Stimulated activated CD8-positive, alpha-beta memory T cell treated with anti-CD3 and anti-CD28 coated beads, Interleukin-7, amount 100 ng/mL, for 4 hours (primary cell): Measurements from ENCODE around the gene LIN9.
"Not testable (repeated sequence)": the region's sequence is repeated elsewhere in the genome, so short reads cannot be mapped to it uniquely, and the experiment has no call there.

Experiments
- DNase-seq, 2 donors: peaks; one replicate each; pipeline ENCODE4 v3.0.0-alpha.2; 2020; ENCODE audit warnings: low read depth in 2 of 2

Gene LIN9

DNA sequence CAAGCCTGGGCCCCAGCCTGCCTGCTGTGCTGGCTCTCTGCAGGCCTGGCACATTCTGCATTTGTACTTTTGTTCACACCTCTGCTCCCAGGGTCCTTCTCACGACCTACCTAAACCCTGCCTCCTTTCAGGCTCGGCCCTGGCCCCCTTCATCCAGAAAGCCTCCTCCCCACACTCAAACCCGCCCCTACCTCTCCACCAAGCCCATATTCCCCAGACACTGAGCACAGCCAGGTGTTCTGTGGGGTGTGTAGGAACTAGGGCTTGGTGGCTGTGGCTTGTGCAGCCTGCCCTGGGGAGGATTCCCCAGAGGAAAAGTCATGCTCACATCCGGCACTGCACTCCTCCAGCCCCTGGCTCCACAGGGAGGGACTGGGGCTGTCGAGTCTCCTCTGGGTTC is 93.7 kb downstream of the LIN9 start:
- DNase-seq, result no peak

GRCh38 chr1:226212545-226212944 is 96.4 kb downstream of the LIN9 start:
- no peak for DNase-seq

DNA sequence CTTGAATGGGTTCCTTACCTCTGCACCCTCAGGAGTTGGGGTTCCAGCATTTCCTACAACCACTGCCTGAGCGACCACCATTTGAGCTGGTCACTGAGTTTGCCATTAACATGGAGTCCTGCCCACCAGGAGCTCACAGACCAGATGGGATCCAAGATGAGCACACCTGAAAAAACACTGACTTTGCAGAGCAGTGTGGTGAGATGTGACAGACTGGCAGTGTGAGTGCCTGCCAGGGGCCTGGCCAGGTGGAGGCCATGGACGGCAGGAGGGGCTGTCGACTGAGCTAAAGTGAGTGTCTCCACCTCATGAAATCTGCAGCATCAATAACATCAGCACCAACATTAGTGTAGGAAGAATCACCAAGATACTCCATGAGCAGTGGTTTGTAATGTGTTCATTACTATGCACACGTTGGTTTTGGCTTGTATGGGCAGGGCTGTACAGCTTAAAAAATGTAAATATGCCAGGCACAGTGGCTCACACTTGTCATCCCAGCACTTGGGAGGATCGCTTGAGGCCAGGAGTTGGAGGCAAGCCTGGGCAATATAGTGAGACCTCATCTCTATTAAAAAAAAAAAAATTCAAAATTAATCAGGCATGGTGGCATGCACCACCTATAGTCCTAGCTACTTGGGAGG is 97.7 kb downstream of the LIN9 start:
- DNase-seq, result no peak

GRCh38 chr1:226210571-226211176 is 98.3 kb downstream of the LIN9 start:
- DNase-seq, result no peak

GRCh38 chr1:226209307-226210059 is 99.5 kb downstream of the LIN9 start:
- no peak for DNase-seq

DNA sequence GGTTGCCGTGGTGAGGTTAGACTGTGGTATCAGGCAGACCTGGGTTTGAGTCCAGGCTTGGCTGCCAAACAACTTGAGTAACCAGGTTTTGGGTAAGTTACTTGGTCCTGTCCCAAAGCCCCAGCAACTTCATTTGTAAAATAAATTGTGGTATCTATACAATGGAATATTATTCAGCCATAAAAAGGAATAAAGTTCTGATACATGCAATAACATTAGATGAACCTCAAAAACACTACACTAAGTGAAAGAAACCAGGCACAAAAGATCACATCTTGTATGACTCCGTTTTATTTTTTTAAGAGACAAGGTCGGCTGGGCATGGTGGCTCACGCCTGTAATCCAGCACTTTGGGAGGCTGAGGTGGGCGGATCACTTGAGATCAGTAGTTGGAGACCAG is 101.9 kb downstream of the LIN9 start:
- no peak for DNase-seq

- DNase-seq, result no peak
Observed at GRCh38 chr1:226204198-226204597, 104.8 kb downstream of the LIN9 start.

- DNase-seq, result no peak
Observed at GRCh38 chr1:226203655-226204054, 105.3 kb downstream of the LIN9 start.

GRCh38 chr1:226203240-226203639 is 105.7 kb downstream of the LIN9 start:
- DNase-seq, result no peak

DNA sequence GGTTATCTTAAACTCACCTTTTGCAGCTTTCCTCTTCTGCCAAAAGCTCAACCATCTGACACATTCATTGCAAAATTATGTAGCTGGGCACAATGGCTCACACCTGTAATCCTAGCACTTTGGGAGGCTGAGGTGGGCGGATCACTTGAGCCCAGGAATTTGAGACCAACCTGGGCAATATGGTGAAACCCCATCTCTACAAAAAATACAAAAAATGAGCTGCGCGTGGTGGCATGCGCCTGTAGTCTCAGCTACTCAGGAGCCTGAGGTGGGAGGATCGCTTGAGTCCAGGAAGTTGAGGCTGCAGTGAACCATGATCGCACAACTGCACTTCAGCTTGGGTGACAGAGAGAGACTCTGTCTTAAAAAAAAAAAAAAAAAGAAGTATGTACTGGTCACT is 106.3 kb downstream of the LIN9 start:
- not testable (repeated sequence) for DNase-seq

GRCh38 chr1:226202246-226202645 is 106.7 kb downstream of the LIN9 start:
- DNase-seq, result no peak

GRCh38 chr1:226201029-226201593 is 107.9 kb downstream of the LIN9 start:
- DNase-seq, result no peak

DNA sequence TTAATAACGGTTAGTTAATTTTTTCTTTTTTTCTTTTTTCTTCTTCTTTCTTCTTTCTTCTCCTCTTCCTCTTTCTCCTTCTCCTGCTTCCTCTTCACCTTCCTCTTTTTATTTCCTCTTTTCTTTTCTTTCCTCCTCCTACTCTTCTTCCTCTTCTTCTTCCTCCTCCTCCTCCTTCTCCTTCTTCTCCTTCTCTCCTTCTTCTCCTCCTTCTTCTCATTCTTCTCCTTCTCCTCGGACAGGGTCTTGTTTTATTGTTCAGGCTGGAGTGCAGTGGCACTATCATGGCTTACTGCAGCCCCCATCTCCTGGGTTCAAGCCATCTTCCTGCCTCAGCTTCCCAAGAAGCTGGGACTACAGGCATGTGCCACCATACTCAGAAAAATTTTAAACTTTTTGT is 109.0 kb downstream of the LIN9 start:
- DNase-seq, result no peak

DNA sequence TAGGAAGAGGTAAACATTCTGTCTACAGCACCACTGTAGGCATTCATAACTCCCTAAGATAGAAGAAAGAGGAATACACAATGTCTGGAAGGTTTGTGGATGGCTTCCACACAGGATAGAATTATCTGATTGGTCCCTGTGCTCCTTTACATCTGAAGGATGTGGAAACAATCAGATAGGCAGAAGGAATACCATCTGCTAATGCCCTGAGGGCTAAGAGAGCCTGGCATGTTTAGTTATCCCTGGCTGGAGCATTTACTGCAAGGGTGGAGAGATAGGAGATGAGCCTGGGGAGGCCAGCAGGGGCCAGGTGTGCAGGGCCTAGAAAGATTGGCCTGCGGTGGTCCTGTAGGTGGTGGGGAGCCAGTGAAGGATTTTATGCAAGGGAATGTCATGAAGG is 113.8 kb downstream of the LIN9 start:
- no peak for DNase-seq

GRCh38 chr1:226187380-226187779 is 121.6 kb downstream of the LIN9 start:
- DNase-seq, result no peak

DNA sequence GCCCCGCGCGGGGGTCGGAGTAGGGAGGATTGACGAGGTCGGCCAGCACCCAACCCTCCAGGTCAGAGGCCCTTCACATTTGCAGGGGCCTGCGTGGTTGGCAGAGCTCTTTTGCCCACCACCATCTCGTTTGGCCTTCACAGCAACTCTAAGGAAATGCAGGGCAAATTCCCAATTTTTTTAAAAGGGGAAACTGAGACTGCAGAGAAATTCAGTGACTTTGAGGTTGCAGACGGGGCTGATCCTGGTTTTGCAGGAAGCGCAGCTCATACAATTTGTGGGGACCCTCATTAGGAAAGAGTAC is 122.0 kb downstream of the LIN9 start:
- DNase-seq, result no peak

GRCh38 chr1:226186124-226187018 is 122.6 kb downstream of the LIN9 start, which contains the start of gene ACBD3:
Gene ACBD3, minus strand, starts transcription at chr1:226186741. Its CDS starts 66 bp downstream, at chr1:226186675.
- DNase-seq, result peak; percentile 73 to 76

- DNase-seq, result no peak
Observed at GRCh38 chr1:226185141-226186036, 123.6 kb downstream of the LIN9 start.

GRCh38 chr1:226181996-226182714 is 126.8 kb downstream of the LIN9 start:
- no peak for DNase-seq
